Natural killer cell (primary cell): ENCODE data around the gene GARIN1A. TPM values are rescaled to one million over a fixed set of nuclear protein-coding genes. Genes with fewer than 3 reads are reported as not detected.

Source experiments
- ATAC-seq, 3 donors: fragments of 150-1000 bp in 2 of 3; fragments of 200-7000 bp in 1 of 3; cut with Tn5 transposase; 1 replicate in 1 of 3; 2 replicates in 2 of 3; pipeline ENCODE4 v1.10.0; 2021; ENCODE audit warnings: mild to moderate bottlenecking in 2 of 3, moderate library complexity in 2 of 3
- DNase-seq, 2 donors: peaks; one replicate each; pipeline versions ENCODE4 v3.0.0 to v3.0.0-alpha.2; 2013 to 2021; ENCODE audit warnings: mixed read lengths in 1 of 2
- H3K27ac ChIP-seq: one replicate; pipeline ENCODE4 v1.5.1; 2013; ENCODE audit warnings: mild to moderate bottlenecking, low read length
- H3K27me3 ChIP-seq: one replicate; pipeline ENCODE4 v1.6.1; 2013; ENCODE audit warnings: low read length; ENCODE audit not compliant: control insufficient read depth, insufficient read depth
- H3K36me3 ChIP-seq: one replicate; pipeline ENCODE4 v1.6.1; 2013; ENCODE audit warnings: low read length; ENCODE audit not compliant: control insufficient read depth, insufficient read depth
- H3K4me1 ChIP-seq: one replicate; pipeline ENCODE4 v1.6.1; 2013; ENCODE audit warnings: low read length; ENCODE audit not compliant: control insufficient read depth, insufficient read depth
- H3K4me3 ChIP-seq: one replicate; pipeline ENCODE4 v1.5.1; 2013; ENCODE audit warnings: low read length
- H3K9me3 ChIP-seq: one replicate; pipeline ENCODE4 v1.6.1; 2013; ENCODE audit warnings: low read length; ENCODE audit not compliant: control insufficient read depth, insufficient read depth
- H3K27ac Mint-ChIP-seq, 2 donors: one replicate each; pipeline ENCODE4 v1.8.0; 2022; ENCODE audit warnings: mild to moderate bottlenecking in 2 of 2, mixed read lengths in 2 of 2, moderate library complexity in 1 of 2
- H3K27me3 Mint-ChIP-seq, 2 donors: one replicate each; pipeline ENCODE4 v1.8.0; 2022; ENCODE audit warnings: low read depth in 2 of 2, mixed read lengths in 2 of 2
- H3K36me3 Mint-ChIP-seq: one replicate; pipeline ENCODE4 v1.8.0; 2022; ENCODE audit warnings: mixed read lengths
- H3K4me1 Mint-ChIP-seq, 2 donors: one replicate each; pipeline ENCODE4 v1.8.0; 2022; ENCODE audit warnings: mixed read lengths in 2 of 2
- H3K4me3 Mint-ChIP-seq: one replicate; pipeline ENCODE4 v1.8.0; 2022; ENCODE audit warnings: mild to moderate bottlenecking, moderate library complexity, mixed read lengths
- H3K9me3 Mint-ChIP-seq, 2 donors: one replicate each; pipeline ENCODE4 v1.8.0; 2022; ENCODE audit warnings: mixed read lengths in 2 of 2
- WGBS: methylation state at CpG from one replicate; pipeline ENCODE4 v1.1.7; 2013; ENCODE audit warnings: missing lambda C conversion rate; ENCODE audit not compliant: insufficient coverage; 5-methylcytosine and 5-hydroxymethylcytosine counted together
- intact Hi-C: fragments of 100-400 bp; cut with micrococcal nuclease; formaldehyde crosslinking; loops from one replicate; pipeline ENCODE4 v1.14.2; 2022
- total RNA-seq, 4 donors: library from RNA; stranded (reverse); fragments of 120-200 nt in 1 of 4; gene quantifications; one replicate each; pipeline versions ENCODE4 v1.2.3 to v1.2.4, GENCODE V29; 2013 to 2022
- TF ChIP-seq, protein P1 (sequence below): fragments of 200-600 bp; IDR thresholded peaks from one replicate; pipeline ENCODE4 v1.8.0; 2022; ENCODE audit warnings: antibody characterized with exemption

The GARIN1A gene
- total RNA-seq, 3 donors from 2014 or later (not counting 1 experiment from before 2014, with no cell fraction given), result 1.1 to 2.5 (median 1.1) TPM

DNA sequence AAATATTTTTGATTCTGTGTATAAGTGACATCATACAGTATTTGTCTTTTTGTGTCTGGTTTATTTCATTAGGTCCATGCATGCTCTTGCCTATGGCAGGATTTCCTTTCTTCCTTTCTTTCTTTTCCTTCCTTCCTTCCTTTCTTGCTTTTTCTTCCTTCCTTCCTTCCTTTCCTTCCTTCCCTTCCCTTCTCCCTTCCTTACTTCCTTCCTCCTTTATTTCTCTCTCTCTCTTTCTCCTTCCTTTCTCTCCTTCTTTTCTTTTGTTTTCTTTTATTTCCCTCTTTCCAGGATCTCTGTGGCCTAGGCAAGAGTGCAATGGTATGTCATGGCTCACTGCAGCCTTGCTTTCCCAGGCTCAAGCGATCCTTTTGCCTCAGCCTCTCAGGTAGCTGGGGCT lies 35.7 kb downstream of the GARIN1A start:
- Histone ChIP-seq H3K4me1 (no peaks in the 10 kb centered on the region), H3K27ac (no peak overlapping the region), H3K4me3 (no peak overlapping the region), H3K36me3 (no peaks in the 10 kb centered on the region), H3K27me3 (no peaks in the 10 kb centered on the region), H3K9me3 (no peaks in the 10 kb centered on the region)
- Mint-ChIP-seq H3K9me3 (no peaks in the 10 kb centered on the region), H3K27me3 (peaks cover 11 to 30% of the 10 kb centered on the region in 2 donors), H3K27ac (no peak overlapping the region), H3K36me3 (no peaks in the 10 kb centered on the region), H3K4me1 (no peaks in the 10 kb centered on the region), H3K4me3 (no peak overlapping the region)
- intact Hi-C loops, result no loop called here
- WGBS, result 81% methylated on average over 1 of the region's 1 CpG
- no peak for ATAC-seq
- DNase-seq, result no peak
- TF ChIP-seq, protein P1, sequence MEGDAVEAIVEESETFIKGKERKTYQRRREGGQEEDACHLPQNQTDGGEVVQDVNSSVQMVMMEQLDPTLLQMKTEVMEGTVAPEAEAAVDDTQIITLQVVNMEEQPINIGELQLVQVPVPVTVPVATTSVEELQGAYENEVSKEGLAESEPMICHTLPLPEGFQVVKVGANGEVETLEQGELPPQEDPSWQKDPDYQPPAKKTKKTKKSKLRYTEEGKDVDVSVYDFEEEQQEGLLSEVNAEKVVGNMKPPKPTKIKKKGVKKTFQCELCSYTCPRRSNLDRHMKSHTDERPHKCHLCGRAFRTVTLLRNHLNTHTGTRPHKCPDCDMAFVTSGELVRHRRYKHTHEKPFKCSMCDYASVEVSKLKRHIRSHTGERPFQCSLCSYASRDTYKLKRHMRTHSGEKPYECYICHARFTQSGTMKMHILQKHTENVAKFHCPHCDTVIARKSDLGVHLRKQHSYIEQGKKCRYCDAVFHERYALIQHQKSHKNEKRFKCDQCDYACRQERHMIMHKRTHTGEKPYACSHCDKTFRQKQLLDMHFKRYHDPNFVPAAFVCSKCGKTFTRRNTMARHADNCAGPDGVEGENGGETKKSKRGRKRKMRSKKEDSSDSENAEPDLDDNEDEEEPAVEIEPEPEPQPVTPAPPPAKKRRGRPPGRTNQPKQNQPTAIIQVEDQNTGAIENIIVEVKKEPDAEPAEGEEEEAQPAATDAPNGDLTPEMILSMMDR, result no peak

DNA sequence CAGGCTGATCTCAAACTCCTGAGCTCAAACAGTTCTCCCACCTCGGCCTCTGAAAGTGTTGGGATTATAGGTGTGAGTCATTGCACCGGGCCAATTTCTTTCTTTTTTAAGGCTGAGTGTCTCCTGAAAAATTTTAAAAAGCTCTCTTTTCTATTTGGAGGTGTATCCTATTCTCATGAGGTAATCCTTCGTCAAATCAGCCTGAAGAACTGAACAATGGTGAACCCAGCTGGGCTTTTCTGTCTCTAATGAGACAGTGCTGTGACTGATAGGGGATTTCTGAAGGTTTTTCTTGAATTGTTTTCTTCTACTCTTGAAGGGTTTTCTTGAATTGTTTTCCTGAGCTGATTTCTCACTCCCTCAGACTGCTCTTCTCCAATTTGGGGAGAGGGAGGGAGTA lies 36.1 kb downstream of the GARIN1A start:
- H3K4me3 Mint-ChIP-seq, result no peak overlapping the region
- no peaks in the 10 kb centered on the region for H3K9me3 Mint-ChIP-seq
- intact Hi-C loops, result no loop called here
- Histone ChIP-seq H3K36me3 (no peaks in the 10 kb centered on the region), H3K9me3 (peaks cover 3% of the 10 kb centered on the region), H3K4me1 (no peaks in the 10 kb centered on the region), H3K4me3 (no peak overlapping the region), H3K27me3 (no peaks in the 10 kb centered on the region), H3K27ac (no peak overlapping the region)
- no peaks in the 10 kb centered on the region for H3K36me3 Mint-ChIP-seq
- ATAC-seq (no peak), DNase-seq (no peak)
- 92% methylated on average over 2 of the region's 3 CpGs for WGBS
- TF ChIP-seq, protein P1, result no peak
- peaks cover 11 to 26% of the 10 kb centered on the region in 2 donors for H3K27me3 Mint-ChIP-seq
- no peak overlapping the region for H3K27ac Mint-ChIP-seq
- H3K4me1 Mint-ChIP-seq, result no peaks in the 10 kb centered on the region

DNA sequence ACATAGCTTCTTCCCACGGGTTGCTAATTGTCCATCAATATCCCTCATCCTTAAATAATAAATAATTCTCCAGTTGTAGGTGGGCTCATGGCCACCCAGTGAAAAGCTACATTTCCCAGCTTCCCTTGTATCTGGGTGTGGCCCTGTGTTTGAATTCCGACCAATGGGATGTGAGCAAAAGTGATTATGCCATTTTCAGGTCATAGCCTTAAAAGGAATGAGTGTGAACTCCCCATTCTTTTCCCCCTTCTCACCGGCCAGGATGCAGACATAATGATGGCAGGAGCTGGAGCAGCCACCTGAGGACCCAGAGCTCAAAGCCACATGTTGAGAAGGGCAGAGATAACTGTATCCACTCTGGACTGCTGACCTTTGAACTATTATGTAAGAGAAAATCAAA lies 36.7 kb downstream of the GARIN1A start:
- TF ChIP-seq, protein P1, result no peak
- intact Hi-C loops, result no loop called here
- Mint-ChIP-seq H3K27ac (no peak overlapping the region), H3K4me3 (no peak overlapping the region), H3K4me1 (no peaks in the 10 kb centered on the region), H3K36me3 (no peaks in the 10 kb centered on the region), H3K27me3 (peaks cover 8 to 21% of the 10 kb centered on the region in 2 donors), H3K9me3 (no peaks in the 10 kb centered on the region)
- H3K27me3 ChIP-seq, result no peaks in the 10 kb centered on the region
- no peak overlapping the region for H3K4me3 ChIP-seq
- H3K36me3 ChIP-seq, result no peaks in the 10 kb centered on the region
- DNase-seq (no peak), ATAC-seq (no peak)
- H3K4me1 ChIP-seq, result no peaks in the 10 kb centered on the region
- 95% methylated on average over 2 of the region's 3 CpGs for WGBS
- H3K27ac ChIP-seq, result no peak overlapping the region
- peaks cover 3% of the 10 kb centered on the region for H3K9me3 ChIP-seq

DNA sequence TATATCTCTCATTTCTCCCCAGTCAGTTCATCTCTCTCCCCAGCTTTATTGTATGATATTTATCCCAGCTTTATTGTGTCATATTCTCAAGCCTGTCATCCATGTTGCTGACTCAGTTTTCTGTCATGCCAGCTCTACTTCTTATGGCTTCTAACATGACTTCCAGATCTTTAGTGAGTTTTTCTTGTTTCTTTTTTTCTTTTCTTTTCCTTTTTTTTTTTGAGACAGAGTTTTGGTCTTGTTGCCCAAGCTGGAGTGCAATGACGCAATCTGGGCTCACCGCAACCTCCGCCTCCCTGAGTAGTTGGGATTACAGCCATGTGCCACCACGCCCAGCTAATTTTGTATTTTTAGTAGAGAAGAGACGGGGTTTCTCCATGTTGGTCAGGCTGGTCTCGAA lies 38.4 kb downstream of the GARIN1A start:
- TF ChIP-seq, protein P1, result no peak
- Mint-ChIP-seq H3K27ac (no peak overlapping the region), H3K27me3 (peaks cover 11 to 22% of the 10 kb centered on the region in 2 donors), H3K4me1 (no peaks in the 10 kb centered on the region), H3K4me3 (no peak overlapping the region), H3K36me3 (no peaks in the 10 kb centered on the region), H3K9me3 (no peaks in the 10 kb centered on the region)
- DNase-seq (no peak), ATAC-seq (no peak)
- Histone ChIP-seq H3K9me3 (peaks cover 3% of the 10 kb centered on the region), H3K36me3 (no peaks in the 10 kb centered on the region), H3K4me1 (no peaks in the 10 kb centered on the region), H3K27me3 (no peaks in the 10 kb centered on the region), H3K27ac (no peak overlapping the region), H3K4me3 (no peak overlapping the region)
- WGBS, result 88% methylated on average over 6 of the region's 6 CpGs
- intact Hi-C loops, result no loop called here
